Liver (tissue), 9 donors: ENCODE data around the gene CHPF2. TPM values are rescaled to one million over a fixed set of nuclear protein-coding genes. Genes with fewer than 3 reads are reported as not detected.

Experiments used
- DNase-seq: peaks from one replicate; pipeline ENCODE4 v3.0.0-alpha.2; 2017; ENCODE audit warnings: low spot score
- H3K27ac ChIP-seq, 2 donors: one replicate each; pipeline ENCODE4 v1.7.0; 2013; ENCODE audit warnings: inconsistent platforms in 2 of 2, low read length in 2 of 2, control low read depth in 1 of 2, low read depth in 1 of 2, mild to moderate bottlenecking in 1 of 2
- H3K27me3 ChIP-seq, 4 donors: one replicate each; pipeline versions ENCODE4 v1.6.1 to v1.7.0; 2013; ENCODE audit warnings: low read length in 3 of 4, inconsistent platforms in 1 of 4, mild to moderate bottlenecking in 1 of 4, moderate library complexity in 1 of 4; ENCODE audit not compliant: control insufficient read depth in 4 of 4, insufficient read depth in 4 of 4
- H3K36me3 ChIP-seq, 4 donors: one replicate each; pipeline versions ENCODE4 v1.6.1 to v1.7.0; 2013; ENCODE audit warnings: low read length in 3 of 4, mild to moderate bottlenecking in 3 of 4, low read depth in 1 of 4, moderate library complexity in 1 of 4; ENCODE audit not compliant: control insufficient read depth in 4 of 4, insufficient read depth in 3 of 4
- H3K4me1 ChIP-seq, 4 donors: one replicate each; pipeline versions ENCODE4 v1.6.1 to v1.7.0; 2013; ENCODE audit warnings: low read length in 3 of 4, mild to moderate bottlenecking in 3 of 4, moderate library complexity in 1 of 4; ENCODE audit not compliant: control insufficient read depth in 4 of 4, insufficient read depth in 4 of 4
- H3K4me3 ChIP-seq, 3 donors: one replicate each; pipeline versions ENCODE4 v1.6.1 to v1.7.0; 2013; ENCODE audit warnings: low read length in 3 of 3, control low read depth in 1 of 3, low read depth in 1 of 3, mild to moderate bottlenecking in 1 of 3
- H3K9ac ChIP-seq, 2 donors: one replicate each; pipeline ENCODE4 v1.7.0; 2013; ENCODE audit warnings: low read length in 2 of 2, mild to moderate bottlenecking in 2 of 2, moderate library complexity in 2 of 2, control low read depth in 1 of 2, low read depth in 1 of 2
- H3K9me3 ChIP-seq, 4 donors: one replicate each; pipeline versions ENCODE4 v1.6.1 to v1.7.0; 2013; ENCODE audit warnings: low read length in 3 of 4; ENCODE audit not compliant: control insufficient read depth in 4 of 4
- ATF3 ChIP-seq: IDR thresholded peaks from 2 replicates; pipeline ENCODE4 v1.6.1; 2016; ENCODE audit warnings: antibody characterized with exemption
- CTCF ChIP-seq: fragments of 150-350 bp; IDR thresholded peaks from 2 replicates; pipeline ENCODE4 v1.5.1; 2017; ENCODE audit warnings: improper control_type of control experiment, low read depth, low read length; ENCODE audit not compliant: missing input control
- EGR1 ChIP-seq, 2 donors: IDR thresholded peaks; 2 replicates each; pipeline ENCODE4 v1.6.1; 2016 to 2018; ENCODE audit warnings: antibody characterized with exemption in 2 of 2, low read depth in 2 of 2
- FOXA1 ChIP-seq: IDR thresholded peaks from 2 replicates; pipeline ENCODE4 v1.6.1; 2016; ENCODE audit warnings: antibody characterized with exemption
- GABPA ChIP-seq, 2 donors: IDR thresholded peaks in 1 of 2; conservative IDR thresholded peaks in 1 of 2; 2 replicates each; pipeline ENCODE4 v1.6.1; 2016; ENCODE audit warnings: antibody characterized with exemption in 2 of 2, mild to moderate bottlenecking in 1 of 2, moderate library complexity in 1 of 2
- JUND ChIP-seq, 2 donors: IDR thresholded peaks; 2 replicates each; pipeline ENCODE4 v1.6.1; 2016; ENCODE audit warnings: antibody characterized with exemption in 2 of 2
- NR2F2 ChIP-seq: IDR thresholded peaks from 2 replicates; pipeline ENCODE4 v1.6.1; 2016; ENCODE audit warnings: antibody characterized with exemption
- RAD21 ChIP-seq, 2 donors: IDR thresholded peaks; 2 replicates each; pipeline ENCODE4 v1.6.1; 2016; ENCODE audit warnings: antibody characterized with exemption in 2 of 2, mild to moderate bottlenecking in 2 of 2
- REST ChIP-seq: IDR thresholded peaks from 2 replicates; pipeline ENCODE4 v1.6.1; 2016; ENCODE audit warnings: antibody characterized with exemption, mild to moderate bottlenecking
- SP1 ChIP-seq: IDR thresholded peaks from 2 replicates; pipeline ENCODE4 v1.6.1; 2018; ENCODE audit warnings: antibody characterized with exemption, mild to moderate bottlenecking
- TAF1 ChIP-seq: conservative IDR thresholded peaks from 2 replicates; pipeline ENCODE4 v1.6.1; 2016; ENCODE audit warnings: antibody characterized with exemption, mild to moderate bottlenecking
- YY1 ChIP-seq: IDR thresholded peaks from 2 replicates; pipeline ENCODE4 v1.6.1; 2016; ENCODE audit warnings: antibody characterized with exemption, mild to moderate bottlenecking
- ZBTB33 ChIP-seq: IDR thresholded peaks from 2 replicates; pipeline ENCODE4 v1.6.1; 2016; ENCODE audit warnings: antibody characterized with exemption
- WGBS: extraction: QIAGEN DNeasy Blood & Tissue Kit; methylation state at CpG from one replicate; pipeline ENCODE4 v1.1.7; 2013; 5-methylcytosine and 5-hydroxymethylcytosine counted together
- polyA plus RNA-seq, 2 donors: library from polyadenylated mRNA; stranded (reverse) in 1 of 2; unstranded in 1 of 2; fragments of 200-250 nt in 1 of 2; fragments of >200 nt in 1 of 2; fragmentation: Nextera tagmentation in 1 of 2; extraction: Ambion mirVana in 1 of 2; gene quantifications; one replicate each; pipeline versions ENCODE4 v1.2.1 to v1.2.3, GENCODE V29; 2013 to 2015
- total RNA-seq, 2 donors: library from RNA; depleted of rRNA; stranded (reverse); fragments of >200 nt; gene quantifications; one replicate each; pipeline ENCODE4 v1.2.3, GENCODE V29; 2014
- donor health status: healthy.
- donor health status: healthy.
- donor health status: healthy.
- donor health status: healthy.
- donor health status: healthy.

Gene CHPF2
- total and polyA plus RNA-seq, 4 donors, result 4.1 to 19.7 (median 18.1) TPM

GRCh38 chr7:151238190-151238810 is 6.0 kb downstream of the CHPF2 start:
- DNase-seq, result no peak
- no peaks in the 10 kb centered on the region for H3K27me3 ChIP-seq
- H3K4me3 ChIP-seq, result no peak overlapping the region
- WGBS, result 89% methylated on average over 17 of the region's 17 CpGs
- TF ChIP-seq EGR1 (IDR thresholded peaks at IDR 0.05; ENCODE audit: low read depth in 2 of 2) (no peak), FOXA1 (no peak), GABPA (IDR thresholded peaks at IDR 0.05 in 1 of 2, conservative IDR thresholded peaks at IDR 0.05 in 1 of 2) (no peak), SP1 (no peak), ATF3 (no peak), RAD21 (IDR thresholded peaks at IDR 0.05) (no peak), JUND (IDR thresholded peaks at IDR 0.05) (no peak), NR2F2 (no peak), YY1 (no peak)
- peaks cover 0 to 10% (median 9%) of the 10 kb centered on the region in 4 donors for H3K4me1 ChIP-seq
- H3K9ac ChIP-seq, result no peak overlapping the region
- no peaks in the 10 kb centered on the region for H3K9me3 ChIP-seq
- no peak overlapping the region for H3K27ac ChIP-seq
- H3K36me3 ChIP-seq, result peaks cover 2 to 27% (median 10%) of the 10 kb centered on the region in 4 donors

GRCh38 chr7:151238924-151239836 is 6.9 kb downstream of the CHPF2 start:
- Histone ChIP-seq H3K4me3 (no peak overlapping the region), H3K4me1 (peaks cover 0 to 9% (median 2%) of the 10 kb centered on the region in 4 donors), H3K27ac (no peak overlapping the region), H3K36me3 (peaks cover 2 to 27% (median 10%) of the 10 kb centered on the region in 4 donors), H3K9me3 (no peaks in the 10 kb centered on the region), H3K9ac (no peak overlapping the region), H3K27me3 (no peaks in the 10 kb centered on the region)
- no peak for DNase-seq
- 92% methylated on average over 25 of the region's 25 CpGs for WGBS
- no peak for TF ChIP-seq CTCF
- TF ChIP-seq FOXA1, result no peak
- TF ChIP-seq SP1, result no peak
- no peak for TF ChIP-seq GABPA (IDR thresholded peaks at IDR 0.05 in 1 of 2, conservative IDR thresholded peaks at IDR 0.05 in 1 of 2)
- TF ChIP-seq YY1, result no peak
- TF ChIP-seq RAD21 (IDR thresholded peaks at IDR 0.05), result no peak
- TF ChIP-seq ZBTB33, result no peak
- TF ChIP-seq ATF3, result no peak
- TF ChIP-seq JUND (IDR thresholded peaks at IDR 0.05), result no peak
- TF ChIP-seq TAF1, result no peak
- no peak for TF ChIP-seq REST
- TF ChIP-seq NR2F2, result no peak
